HFF-Myc (cell line): ENCODE results near the gene PLOD1.
"Not testable (repeated sequence)": the region's sequence is repeated elsewhere in the genome, so short reads cannot be mapped to it uniquely, and the experiment has no call there.

Source experiments
- DNase-seq: peaks from one replicate; pipeline ENCODE4 v3.0.0-alpha.2; 2011; ENCODE audit warnings: low read depth; ENCODE audit errors: extremely low read depth
- H3K4me3 ChIP-seq: replicated peaks from 2 replicates; pipeline ENCODE4 v1.5.1; 2011; ENCODE audit warnings: low read depth, mild to moderate bottlenecking, control low read depth, low read length
- TF ChIP-seq, protein P1 (sequence below): IDR thresholded peaks from 2 replicates; pipeline ENCODE4 v1.5.1; 2012; ENCODE audit warnings: mild to moderate bottlenecking, low read depth, low read length, control low read depth; ENCODE audit errors: missing control alignments

PLOD1 gene

DNA sequence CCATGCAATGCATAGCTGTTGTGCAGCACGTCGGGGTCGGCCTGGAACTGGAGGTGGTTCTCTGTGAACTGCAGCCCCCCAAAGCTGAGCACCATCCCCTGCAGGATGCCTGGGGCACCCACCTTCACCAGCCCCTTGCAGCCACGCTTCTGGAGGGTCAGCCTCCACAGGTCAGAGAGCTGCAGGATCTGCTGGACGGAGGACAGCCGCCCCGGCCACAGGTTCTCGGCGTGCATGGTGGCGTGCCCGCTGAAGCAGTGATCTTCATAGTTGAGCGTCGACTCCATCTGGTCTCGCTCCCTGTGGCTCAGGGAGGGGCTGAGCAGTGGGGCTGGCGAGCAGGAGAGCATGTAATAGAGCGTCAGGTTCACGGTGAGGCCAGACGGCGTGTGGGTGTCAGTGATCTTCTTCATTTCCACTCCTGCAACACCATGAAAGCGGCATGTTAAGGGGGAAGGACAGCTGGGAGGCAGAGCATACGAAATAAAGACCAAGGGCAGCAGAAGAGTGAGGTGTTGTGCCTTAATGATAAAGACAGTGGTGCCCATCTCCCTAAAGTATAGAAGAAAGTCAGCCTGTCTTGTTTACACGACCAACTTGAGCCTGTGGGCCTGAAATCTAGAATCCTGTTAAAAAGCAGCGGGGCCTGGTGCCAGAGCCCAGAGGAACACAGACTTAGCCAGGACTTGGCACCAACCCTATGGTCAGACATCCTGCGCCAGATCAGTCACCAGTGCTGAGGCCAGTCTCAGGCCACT is 11.3 kb upstream of the PLOD1 start:
- DNase-seq, result no peak
- peak overlapping the region; percentile 64 for H3K4me3 ChIP-seq
- TF ChIP-seq, protein P1, sequence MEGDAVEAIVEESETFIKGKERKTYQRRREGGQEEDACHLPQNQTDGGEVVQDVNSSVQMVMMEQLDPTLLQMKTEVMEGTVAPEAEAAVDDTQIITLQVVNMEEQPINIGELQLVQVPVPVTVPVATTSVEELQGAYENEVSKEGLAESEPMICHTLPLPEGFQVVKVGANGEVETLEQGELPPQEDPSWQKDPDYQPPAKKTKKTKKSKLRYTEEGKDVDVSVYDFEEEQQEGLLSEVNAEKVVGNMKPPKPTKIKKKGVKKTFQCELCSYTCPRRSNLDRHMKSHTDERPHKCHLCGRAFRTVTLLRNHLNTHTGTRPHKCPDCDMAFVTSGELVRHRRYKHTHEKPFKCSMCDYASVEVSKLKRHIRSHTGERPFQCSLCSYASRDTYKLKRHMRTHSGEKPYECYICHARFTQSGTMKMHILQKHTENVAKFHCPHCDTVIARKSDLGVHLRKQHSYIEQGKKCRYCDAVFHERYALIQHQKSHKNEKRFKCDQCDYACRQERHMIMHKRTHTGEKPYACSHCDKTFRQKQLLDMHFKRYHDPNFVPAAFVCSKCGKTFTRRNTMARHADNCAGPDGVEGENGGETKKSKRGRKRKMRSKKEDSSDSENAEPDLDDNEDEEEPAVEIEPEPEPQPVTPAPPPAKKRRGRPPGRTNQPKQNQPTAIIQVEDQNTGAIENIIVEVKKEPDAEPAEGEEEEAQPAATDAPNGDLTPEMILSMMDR, result no peak

DNA sequence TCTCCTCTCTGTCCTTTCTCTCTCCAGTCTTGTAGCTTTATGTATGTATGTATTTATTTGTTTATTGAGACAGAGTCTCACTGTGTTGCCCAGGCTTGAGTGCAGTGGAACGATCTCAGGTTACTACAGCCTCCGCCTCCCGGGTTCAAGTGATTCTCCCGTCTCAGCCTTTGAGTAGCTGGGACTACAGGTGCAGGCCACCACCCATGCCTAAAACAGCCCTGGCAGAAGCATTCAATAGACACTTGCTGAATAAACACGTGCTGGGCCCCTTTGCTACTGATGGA is 10.7 kb upstream of the PLOD1 start:
- DNase-seq, result no peak
- TF ChIP-seq, protein P1, result no peak
- H3K4me3 ChIP-seq, result peak overlapping the region; percentile 64

DNA sequence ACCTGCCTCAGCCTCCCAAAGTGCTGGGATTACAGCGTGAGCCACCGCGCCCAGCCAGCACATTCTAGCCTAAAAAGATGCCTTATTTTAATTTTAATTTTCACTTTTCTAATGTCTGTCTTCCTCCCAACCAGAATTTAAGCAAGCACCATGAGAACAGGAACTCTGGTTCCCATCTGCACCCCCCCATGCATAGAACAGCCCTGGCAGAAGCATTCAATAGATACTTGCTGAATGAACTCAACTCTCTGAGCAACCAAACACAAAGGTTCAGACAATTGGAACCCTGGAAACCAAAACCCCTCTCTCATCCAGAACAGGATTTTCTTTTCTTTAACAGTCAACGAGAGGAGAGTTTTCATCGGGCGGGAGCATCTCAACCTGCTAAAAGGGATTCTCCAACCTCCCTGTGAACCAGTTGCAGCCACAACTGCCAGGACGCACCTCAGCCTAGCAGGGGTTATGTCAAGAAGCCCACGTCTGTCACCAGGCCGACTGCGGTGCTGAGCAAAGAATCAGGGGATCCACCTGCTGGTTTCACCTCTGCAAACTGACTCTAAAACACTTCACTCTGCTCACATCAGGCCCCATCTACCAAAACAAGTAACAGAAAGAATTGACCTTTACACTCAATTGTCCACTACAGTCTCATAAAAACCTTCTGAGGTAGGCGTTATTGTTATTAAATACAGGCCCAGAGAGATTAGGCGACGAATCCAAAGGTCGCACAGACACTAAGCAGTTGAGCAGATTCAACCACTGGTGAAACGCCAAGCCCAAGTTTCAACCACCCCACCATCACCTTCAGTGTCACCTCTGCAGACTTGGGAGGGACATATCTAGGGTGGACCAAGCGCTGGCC is 10.0 kb upstream of the PLOD1 start:
- peak overlapping the region; percentile 64 for H3K4me3 ChIP-seq
- TF ChIP-seq, protein P1, result no peak
- DNase-seq, result no peak

DNA sequence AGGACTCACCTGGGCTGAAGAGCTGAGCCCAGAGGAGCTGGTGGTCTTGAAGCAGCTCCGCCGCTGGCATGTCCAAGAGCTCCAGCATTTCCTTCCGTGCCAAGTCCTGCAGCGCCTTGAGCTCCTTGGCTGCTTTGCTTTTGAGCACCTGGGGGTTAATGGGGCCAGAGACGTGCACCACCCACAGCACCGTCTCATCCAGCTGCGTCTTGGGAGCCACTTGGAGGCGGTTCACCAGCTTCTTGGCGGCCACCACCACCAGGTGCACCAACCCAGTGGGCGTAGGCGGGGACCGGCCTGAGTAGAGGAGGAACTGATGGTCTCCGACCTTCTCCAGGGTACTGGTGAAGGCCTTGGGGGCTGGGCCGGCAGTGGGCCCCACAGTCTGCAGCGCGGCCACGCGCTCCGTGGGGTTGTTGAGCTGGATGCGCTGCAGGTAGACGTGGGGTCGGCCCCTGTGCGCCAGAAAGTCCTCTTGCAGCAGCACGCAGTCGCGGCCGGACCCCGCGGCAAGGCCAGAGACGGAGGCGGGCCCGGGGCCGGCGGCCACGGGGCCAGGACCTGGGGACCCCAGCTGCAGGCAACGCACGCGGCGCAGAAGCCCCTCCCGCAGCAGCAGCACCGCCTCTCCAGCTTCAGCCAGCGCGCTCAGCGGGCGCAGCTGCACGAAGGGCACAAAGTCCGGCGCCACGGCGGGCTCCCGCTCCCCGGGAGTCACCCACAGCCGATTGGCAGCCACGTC is 9.2 kb upstream of the PLOD1 start:
- H3K4me3 ChIP-seq, result peak overlapping the region; percentile 64
- DNase-seq, result not testable (repeated sequence)

DNA sequence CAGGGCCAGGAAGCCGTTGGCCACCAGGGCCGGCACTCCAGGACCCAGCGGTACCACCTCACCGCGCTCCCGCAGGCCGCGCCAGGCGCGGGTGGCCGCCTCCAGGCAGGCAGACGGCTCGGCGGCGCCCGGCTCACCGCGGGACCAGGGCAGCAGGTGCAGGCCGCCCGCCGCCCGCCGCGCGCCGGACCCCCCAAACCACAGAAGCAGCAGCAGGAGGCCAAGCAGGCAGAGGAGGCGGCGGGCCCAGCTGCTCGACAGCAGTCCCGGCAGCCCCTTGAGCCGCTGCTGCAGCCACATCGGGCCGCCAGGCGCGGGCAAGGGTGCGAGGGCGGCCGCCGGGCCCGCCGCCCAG is 8.6 kb upstream of the PLOD1 start:
- TF ChIP-seq, protein P1, result no peak
- peak overlapping the region; percentile 64 for H3K4me3 ChIP-seq
- DNase-seq, result no peak

DNA sequence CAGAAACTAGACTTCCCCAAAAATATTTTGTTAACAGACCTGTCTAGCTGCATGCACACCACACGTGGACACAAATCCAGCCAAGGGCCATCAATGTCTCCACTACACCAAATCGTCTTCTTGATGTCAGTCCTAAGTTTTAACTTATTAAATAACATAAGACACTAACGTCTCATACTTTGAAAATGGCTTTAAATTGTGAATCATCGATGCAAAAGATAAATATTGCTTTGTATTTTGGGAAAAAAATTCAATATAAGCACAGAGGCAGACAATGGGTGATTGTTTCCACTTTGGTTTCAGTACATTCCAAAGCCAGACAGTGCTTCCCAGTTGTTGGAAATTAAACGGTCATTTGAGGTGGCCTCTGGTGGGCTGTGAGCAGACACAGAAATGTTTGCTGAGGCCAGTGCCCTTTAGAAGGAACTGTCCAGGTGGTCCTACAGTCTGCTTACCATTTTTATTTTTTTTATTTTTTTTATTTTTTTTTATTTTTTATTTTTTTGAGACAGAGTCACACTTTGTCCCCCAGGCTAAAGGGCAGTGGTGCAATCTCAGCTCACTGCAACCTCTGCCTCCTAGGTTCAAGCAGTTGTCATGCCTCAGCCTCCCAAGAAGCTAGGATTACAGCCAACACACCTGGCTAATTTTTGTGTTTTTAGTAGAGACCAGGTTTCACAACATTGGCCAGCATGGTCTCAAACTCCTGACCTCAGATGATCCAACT is 6.5 kb upstream of the PLOD1 start:
- no peak overlapping the region for H3K4me3 ChIP-seq
- no peak for DNase-seq
- TF ChIP-seq, protein P1, result no peak

DNA sequence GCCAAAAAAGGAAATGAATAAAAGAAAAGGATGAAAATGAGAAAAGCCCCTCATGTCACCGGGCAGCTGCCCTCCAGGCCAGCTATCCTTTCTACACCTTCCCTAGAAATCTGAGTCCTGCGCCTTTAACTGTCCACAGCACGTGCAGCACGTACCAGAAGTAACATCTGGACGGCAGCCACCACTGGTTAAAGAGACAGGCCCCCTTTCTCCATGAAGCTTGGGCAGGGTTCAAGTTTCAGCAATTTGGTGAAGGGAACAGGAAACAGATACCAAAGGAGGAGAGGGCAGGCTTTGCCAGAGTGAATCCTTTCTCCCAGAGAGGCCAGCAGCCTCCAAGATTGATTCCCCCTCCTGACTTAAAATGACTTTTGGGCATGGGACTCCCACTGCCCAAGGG is 4.7 kb upstream of the PLOD1 start:
- H3K4me3 ChIP-seq, result no peak overlapping the region
- TF ChIP-seq, protein P1, result no peak
- peak; percentile 88 for DNase-seq
